ENCODE data around the gene ZSWIM1.
"Not testable (repeated sequence)": the region's sequence is repeated elsewhere in the genome, so short reads cannot be mapped to it uniquely, and the experiment has no call there.

ZSWIM1 gene

GRCh38 chr20:45866454-45866853, 14.6 kb upstream of the ZSWIM1 start:
- DNase-seq (ENCODE audit: extremely low spot score) = no peak
- no peak for TF ChIP-seq FOXM1 (IDR thresholded peaks at IDR 0.05; ENCODE audit: borderline replicate concordance)
- TF ChIP-seq HDGF (IDR thresholded peaks at IDR 0.05; ENCODE audit: borderline replicate concordance) = no peak
- TF ChIP-seq BHLHE40 (IDR thresholded peaks at IDR 0.05; ENCODE audit: borderline replicate concordance) = no peak
- no peak for TF ChIP-seq ZNF384 (IDR thresholded peaks at IDR 0.05)
- TF ChIP-seq PKNOX1 (IDR thresholded peaks at IDR 0.05) = no peak
- TF ChIP-seq LEF1 (IDR thresholded peaks at IDR 0.05; ENCODE audit: borderline replicate concordance) = no peak
- no peak for TF ChIP-seq TARDBP (IDR thresholded peaks at IDR 0.05)
- no peak for TF ChIP-seq FOXK2 (IDR thresholded peaks at IDR 0.05)
- no peak for TF ChIP-seq CTBP1 (IDR thresholded peaks at IDR 0.05; ENCODE audit: borderline replicate concordance)
- no peak for TF ChIP-seq NFRKB (IDR thresholded peaks at IDR 0.05)
- TF ChIP-seq ARNT (IDR thresholded peaks at IDR 0.05) = no peak
- TF ChIP-seq SP1 (IDR thresholded peaks at IDR 0.05) = no peak
- TF ChIP-seq L3MBTL2 (conservative IDR thresholded peaks at IDR 0.05) = no peak
- no peak for TF ChIP-seq ELF4 (IDR thresholded peaks at IDR 0.05)
- ChIA-PET POLR2A (interaction anchor here (1.2 kb wide), 1 partner anchor 15 kb away, joined by 8 read pairs; the partner anchor contains the start of gene ZSWIM1), CTCF (no interaction called here)

GRCh38 chr20:45867136-45867818, 13.8 kb upstream of the ZSWIM1 start:
- ChIA-PET CTCF (interaction anchor here (1.1 kb wide), 1 partner anchor 68 kb away, joined by 3 read pairs; no protein-coding TSS in a partner anchor), POLR2A (interaction anchor here (1.2 kb wide), 1 partner anchor 14 kb away, joined by 8 read pairs; the partner anchor contains the start of gene ZSWIM1)
- TF ChIP-seq TARDBP (IDR thresholded peaks at IDR 0.05) (no peak), PKNOX1 (IDR thresholded peaks at IDR 0.05) (no peak), ELF4 (IDR thresholded peaks at IDR 0.05) (no peak), ARNT (IDR thresholded peaks at IDR 0.05) (no peak), BHLHE40 (IDR thresholded peaks at IDR 0.05; ENCODE audit: borderline replicate concordance) (no peak), ZNF384 (IDR thresholded peaks at IDR 0.05) (no peak), L3MBTL2 (conservative IDR thresholded peaks at IDR 0.05) (no peak), HDGF (IDR thresholded peaks at IDR 0.05; ENCODE audit: borderline replicate concordance) (no peak), CTBP1 (IDR thresholded peaks at IDR 0.05; ENCODE audit: borderline replicate concordance) (no peak), NFRKB (IDR thresholded peaks at IDR 0.05) (no peak), FOXM1 (IDR thresholded peaks at IDR 0.05; ENCODE audit: borderline replicate concordance) (no peak), SP1 (IDR thresholded peaks at IDR 0.05) (no peak), LEF1 (IDR thresholded peaks at IDR 0.05; ENCODE audit: borderline replicate concordance) (no peak), SUZ12 (IDR thresholded peaks at IDR 0.05) (no peak), FOXK2 (IDR thresholded peaks at IDR 0.05) (no peak), FOXA1 (IDR thresholded peaks at IDR 0.05) (no peak)
- no peak for DNase-seq (ENCODE audit: extremely low spot score)

- POLR2A ChIA-PET = interaction anchor here (1.2 kb wide), 1 partner anchor 14 kb away, joined by 8 read pairs; the partner anchor contains the start of gene ZSWIM1
- DNase-seq (ENCODE audit: extremely low spot score) = no peak
- CTCF ChIA-PET = interaction anchor here (1.1 kb wide), 1 partner anchor 69 kb away, joined by 3 read pairs; no protein-coding TSS in a partner anchor
- TF ChIP-seq SUZ12 (IDR thresholded peaks at IDR 0.05) (no peak), FOXK2 (IDR thresholded peaks at IDR 0.05) (no peak), HDGF (IDR thresholded peaks at IDR 0.05; ENCODE audit: borderline replicate concordance) (no peak), NFRKB (IDR thresholded peaks at IDR 0.05) (no peak), FOXM1 (IDR thresholded peaks at IDR 0.05; ENCODE audit: borderline replicate concordance) (no peak), ZNF384 (IDR thresholded peaks at IDR 0.05) (no peak), BHLHE40 (IDR thresholded peaks at IDR 0.05; ENCODE audit: borderline replicate concordance) (no peak), TARDBP (IDR thresholded peaks at IDR 0.05) (no peak)
These were observed 13.2 kb upstream of the ZSWIM1 start for GRCh38 chr20:45867819-45868176.

GRCh38 chr20:45872626-45873025, 8.4 kb upstream of the ZSWIM1 start:
- DNase-seq (ENCODE audit: extremely low spot score) = no peak
- ChIA-PET POLR2A (interaction anchor here (1.0 to 1.8 kb wide), 2 partner anchors 8 to 16 kb away, joined by 3 to 7 read pairs; partner anchors contain the start of gene ZSWIM1), CTCF (no interaction called here)
- TF ChIP-seq CTBP1 (IDR thresholded peaks at IDR 0.05; ENCODE audit: borderline replicate concordance) (no peak), LEF1 (IDR thresholded peaks at IDR 0.05; ENCODE audit: borderline replicate concordance) (no peak)

GRCh38 chr20:45873409-45874103, 7.5 kb upstream of the ZSWIM1 start:
- no peak for TF ChIP-seq HDGF (IDR thresholded peaks at IDR 0.05; ENCODE audit: borderline replicate concordance)
- no peak for TF ChIP-seq ARNT (IDR thresholded peaks at IDR 0.05)
- TF ChIP-seq TARDBP (IDR thresholded peaks at IDR 0.05) = no peak
- no peak for TF ChIP-seq FOXA1 (IDR thresholded peaks at IDR 0.05)
- TF ChIP-seq L3MBTL2 (conservative IDR thresholded peaks at IDR 0.05) = no peak
- TF ChIP-seq ZNF384 (IDR thresholded peaks at IDR 0.05) = no peak
- TF ChIP-seq BHLHE40 (IDR thresholded peaks at IDR 0.05; ENCODE audit: borderline replicate concordance) = no peak
- TF ChIP-seq FOXK2 (IDR thresholded peaks at IDR 0.05) = no peak
- TF ChIP-seq SP1 (IDR thresholded peaks at IDR 0.05) = no peak
- TF ChIP-seq LEF1 (IDR thresholded peaks at IDR 0.05; ENCODE audit: borderline replicate concordance) = no peak
- TF ChIP-seq ELF4 (IDR thresholded peaks at IDR 0.05) = no peak
- TF ChIP-seq NFRKB (IDR thresholded peaks at IDR 0.05) = no peak
- TF ChIP-seq SUZ12 (IDR thresholded peaks at IDR 0.05) = no peak
- TF ChIP-seq FOXM1 (IDR thresholded peaks at IDR 0.05; ENCODE audit: borderline replicate concordance) = no peak
- no peak for TF ChIP-seq PKNOX1 (IDR thresholded peaks at IDR 0.05)
- no peak for TF ChIP-seq CTBP1 (IDR thresholded peaks at IDR 0.05; ENCODE audit: borderline replicate concordance)
- DNase-seq (ENCODE audit: extremely low spot score) = no peak
- CTCF ChIA-PET = no interaction called here
- POLR2A ChIA-PET = interaction anchor here (1.8 kb wide), 1 partner anchor 8 kb away, joined by 7 read pairs; the partner anchor contains the start of gene ZSWIM1

GRCh38 chr20:45874104-45874481, 6.9 kb upstream of the ZSWIM1 start:
- DNase-seq (ENCODE audit: extremely low spot score); CTCF ChIA-PET; POLR2A ChIA-PET: not testable (repeated sequence)
